SK-N-MC (cell line): ENCODE measurements around the gene INO80B.

Source experiments
- DNase-seq: peaks from one replicate; pipeline ENCODE4 v3.0.0-alpha.2; 2011; ENCODE audit warnings: low read depth, low spot score
- H3K27ac ChIP-seq: fragments of 200-600 bp; sonication (generic); 2 replicates; pipeline ENCODE4 v1.5.1; 2016; ENCODE audit warnings: mixed run types
- H3K36me3 ChIP-seq: fragments of 200-600 bp; sonication (generic); 2 replicates; pipeline ENCODE4 v1.6.1; 2017; ENCODE audit warnings: antibody characterized with exemption, low read length, mixed read lengths; ENCODE audit not compliant: insufficient read depth
- H3K4me3 ChIP-seq: fragments of 200-600 bp; sonication (generic); 2 replicates; pipeline ENCODE4 v1.5.1; 2016
- H3K9ac ChIP-seq: fragments of 200-600 bp; sonication (generic); 2 replicates; pipeline ENCODE4 v1.8.0; 2017; ENCODE audit warnings: mixed run types, mixed read lengths; ENCODE audit not compliant: insufficient read length
- H3K9me3 ChIP-seq: fragments of 200-600 bp; sonication (generic); 2 replicates; pipeline ENCODE4 v1.6.1; 2017; ENCODE audit warnings: low read depth, mild to moderate bottlenecking, antibody characterized with exemption, low read length, moderate library complexity, mixed read lengths
- EZH2 ChIP-seq: fragments of 200-600 bp; sonication (generic); IDR thresholded peaks from one replicate; pipeline ENCODE4 v1.6.1; 2017; ENCODE audit warnings: antibody characterized with exemption
- FOXP2 ChIP-seq: optimal IDR thresholded peaks from 2 replicates; pipeline ENCODE3; 2011; ENCODE audit warnings: mild to moderate bottlenecking, moderate library complexity; ENCODE audit not compliant: insufficient read depth; ENCODE audit errors: extremely low read length, control extremely low read depth
- POLR2AphosphoS5 ChIP-seq: IDR thresholded peaks from 2 replicates; pipeline ENCODE4 v1.6.1; 2012; ENCODE audit warnings: mild to moderate bottlenecking, low read depth, low read length, borderline replicate concordance

INO80B gene

GRCh38 chr2:74501335-74502071 lies 46.6 kb downstream of the INO80B start:
- Histone ChIP-seq H3K9me3 (no peaks in the 10 kb centered on the region), H3K4me3 (no peak overlapping the region), H3K36me3 (peaks cover 14% of the 10 kb centered on the region), H3K9ac (no peak overlapping the region), H3K27ac (no peak overlapping the region)
- DNase-seq = no peak
- TF ChIP-seq FOXP2 (no peak), POLR2AphosphoS5 (no peak), EZH2 (no peak)

- DNase-seq = no peak
- Histone ChIP-seq H3K4me3 (no peak overlapping the region), H3K9ac (no peak overlapping the region), H3K27ac (no peak overlapping the region), H3K36me3 (peaks cover 17% of the 10 kb centered on the region), H3K9me3 (no peaks in the 10 kb centered on the region)
- TF ChIP-seq FOXP2 = no peak
- no peak for TF ChIP-seq EZH2
- no peak for TF ChIP-seq POLR2AphosphoS5
These were observed 47.3 kb downstream of the INO80B start for GRCh38 chr2:74502147-74502719.

GRCh38 chr2:74502720-74503505 lies 48.0 kb downstream of the INO80B start:
- TF ChIP-seq POLR2AphosphoS5 (no peak), EZH2 (no peak), FOXP2 (no peak)
- no peak overlapping the region for H3K27ac ChIP-seq
- H3K4me3 ChIP-seq = no peak overlapping the region
- no peaks in the 10 kb centered on the region for H3K9me3 ChIP-seq
- DNase-seq = no peak
- H3K9ac ChIP-seq = no peak overlapping the region
- H3K36me3 ChIP-seq = peaks cover 17% of the 10 kb centered on the region

- no peak overlapping the region for H3K27ac ChIP-seq
- H3K9me3 ChIP-seq = no peaks in the 10 kb centered on the region
- H3K36me3 ChIP-seq = peaks cover 17% of the 10 kb centered on the region
- TF ChIP-seq POLR2AphosphoS5 = no peak
- DNase-seq = no peak
- H3K9ac ChIP-seq = no peak overlapping the region
- no peak overlapping the region for H3K4me3 ChIP-seq
These were observed 48.9 kb downstream of the INO80B start for GRCh38 chr2:74503506-74504475.

- H3K9me3 ChIP-seq = no peaks in the 10 kb centered on the region
- no peak overlapping the region for H3K4me3 ChIP-seq
- no peak overlapping the region for H3K27ac ChIP-seq
- DNase-seq = no peak
- TF ChIP-seq FOXP2 = no peak
- no peak for TF ChIP-seq POLR2AphosphoS5
- no peak for TF ChIP-seq EZH2
- peaks cover 17% of the 10 kb centered on the region for H3K36me3 ChIP-seq
- H3K9ac ChIP-seq = no peak overlapping the region
These were observed 49.7 kb downstream of the INO80B start for GRCh38 chr2:74504591-74504990.

- Histone ChIP-seq H3K36me3 (peaks cover 17% of the 10 kb centered on the region), H3K4me3 (no peak overlapping the region; the same call in 1 of the 2 replicates), H3K27ac (no peak overlapping the region), H3K9ac (no peak overlapping the region), H3K9me3 (no peaks in the 10 kb centered on the region)
- TF ChIP-seq EZH2 (no peak), POLR2AphosphoS5 (no peak), FOXP2 (no peak)
- no peak for DNase-seq
These were observed 50.8 kb downstream of the INO80B start for GRCh38 chr2:74505448-74506246.
